B cell (primary cell): ENCODE data around the gene GPN1. TPM values are rescaled to one million over a fixed set of nuclear protein-coding genes. Genes with fewer than 3 reads are reported as not detected.

ENCODE experiments used
- ATAC-seq: fragments of 200-7000 bp; cut with Tn5 transposase; one replicate; pipeline ENCODE4 v1.10.0; 2021; ENCODE audit warnings: low read depth, mild to moderate bottlenecking, moderate number of reproducible peaks, moderate library complexity
- CTCF ChIA-PET: fragments of 350-600 bp; sonication (Branson Sonifier 250); formaldehyde crosslinking; loops from one replicate; lab custom pipeline; 2021; ENCODE audit warnings: antibody characterized with exemption, inconsistent platforms; lab: Charles Lee
- POLR2A ChIA-PET: fragments of 350-600 bp; sonication (Branson Sonifier 250); formaldehyde crosslinking; loops from one replicate; lab custom pipeline; 2021; ENCODE audit warnings: antibody characterized with exemption; lab: Charles Lee
- DNase-seq: peaks from one replicate; pipeline ENCODE4 v3.0.0; 2013
- H2AFZ ChIP-seq: 2 replicates; pipeline ENCODE4 v1.6.1; 2012; ENCODE audit warnings: mild to moderate bottlenecking, low read depth, low read length; ENCODE audit not compliant: insufficient read depth, poor library complexity, severe bottlenecking
- H3K27ac ChIP-seq, 2 donors: 1 replicate in 1 of 2; 2 replicates in 1 of 2; pipeline ENCODE4 v1.5.1; 2012 to 2013; ENCODE audit warnings: low read length in 2 of 2, mild to moderate bottlenecking in 2 of 2, moderate library complexity in 1 of 2
- H3K27me3 ChIP-seq, 4 experiments: fragments of 200-600 bp in 1 of 4; sonication (generic) in 1 of 4; replicated peaks in 1 of 4; 1 replicate in 2 of 4; 2 replicates in 2 of 4; pipeline versions ENCODE4 v1.6.1 to v1.7.0; 2013 to 2016; ENCODE audit warnings: low read length in 3 of 4, mild to moderate bottlenecking in 2 of 4, mixed read lengths in 1 of 4, moderate library complexity in 1 of 4; ENCODE audit not compliant: insufficient read depth in 4 of 4, control insufficient read depth in 3 of 4; ENCODE audit errors: control extremely low read depth in 1 of 4
- H3K36me3 ChIP-seq, 2 experiments: replicated peaks in 1 of 2; 1 replicate in 1 of 2; 2 replicates in 1 of 2; pipeline versions ENCODE4 v1.6.1 to v1.7.1; 2013; ENCODE audit warnings: low read length in 1 of 2; ENCODE audit not compliant: insufficient read depth in 2 of 2, control insufficient read depth in 1 of 2; ENCODE audit errors: control extremely low read depth in 1 of 2, extremely low read depth in 1 of 2
- H3K4me1 ChIP-seq, 2 donors: fragments of 200-600 bp in 1 of 2; sonication (generic) in 1 of 2; 1 replicate in 1 of 2; 2 replicates in 1 of 2; pipeline versions ENCODE4 v1.5.1 to v1.6.1; 2013 to 2017; ENCODE audit warnings: low read length in 2 of 2; ENCODE audit not compliant: control insufficient read depth in 2 of 2, insufficient read depth in 2 of 2
- H3K4me2 ChIP-seq: replicated peaks from 2 replicates; pipeline ENCODE3; 2012; ENCODE audit warnings: mild to moderate bottlenecking, low read depth, low read length; ENCODE audit not compliant: poor library complexity, severe bottlenecking
- H3K4me3 ChIP-seq, 5 experiments: fragments of 200-600 bp in 1 of 5; sonication (generic) in 1 of 5; 1 replicate in 3 of 5; 2 replicates in 2 of 5; pipeline versions ENCODE4 v1.5.1 to v1.7.0; 2011 to 2016; ENCODE audit warnings: low read length in 4 of 5, mild to moderate bottlenecking in 4 of 5, low read depth in 2 of 5, control low read depth in 1 of 5, moderate library complexity in 1 of 5; ENCODE audit not compliant: insufficient read depth in 1 of 5; ENCODE audit errors: control extremely low read depth in 1 of 5, extremely low read depth in 1 of 5
- H3K79me2 ChIP-seq: fragments of 200-600 bp; sonication (generic); one replicate; pipeline ENCODE4 v1.6.0; 2016; ENCODE audit warnings: low read length; ENCODE audit not compliant: control insufficient read depth, insufficient read depth
- H3K9ac ChIP-seq: fragments of 200-600 bp; sonication (generic); 2 replicates; pipeline ENCODE4 v1.6.1; 2017; ENCODE audit warnings: mild to moderate bottlenecking, low read length, moderate library complexity
- H3K9me3 ChIP-seq, 3 donors: one replicate each; pipeline versions ENCODE4 v1.6.1 to v1.7.1; 2013; ENCODE audit warnings: low read length in 2 of 3; ENCODE audit not compliant: control insufficient read depth in 2 of 3, insufficient read depth in 1 of 3; ENCODE audit errors: control extremely low read depth in 1 of 3
- H4K20me1 ChIP-seq: 2 replicates; pipeline ENCODE4 v1.6.0; 2012; ENCODE audit warnings: mild to moderate bottlenecking, low read length; ENCODE audit not compliant: insufficient read depth, control insufficient read depth, poor library complexity, severe bottlenecking
- H3K27ac Mint-ChIP-seq: one replicate; pipeline ENCODE4 v1.8.0; 2021; ENCODE audit warnings: mixed read lengths
- H3K27me3 Mint-ChIP-seq: one replicate; pipeline ENCODE4 v1.8.0; 2021; ENCODE audit warnings: mixed read lengths
- H3K4me1 Mint-ChIP-seq: one replicate; pipeline ENCODE4 v1.8.0; 2021; ENCODE audit warnings: mixed read lengths
- H3K4me3 Mint-ChIP-seq: one replicate; pipeline ENCODE4 v1.8.0; 2021; ENCODE audit warnings: mixed read lengths
- H3K9me3 Mint-ChIP-seq: one replicate; pipeline ENCODE4 v1.8.0; 2022; ENCODE audit warnings: mixed read lengths; ENCODE audit not compliant: insufficient read depth
- CTCF ChIP-seq: fragments of 200-600 bp; IDR thresholded peaks from one replicate; pipeline ENCODE4 v1.8.0; 2022; ENCODE audit warnings: antibody characterized with exemption, mild to moderate bottlenecking
- EZH2 ChIP-seq: IDR thresholded peaks from 2 replicates; pipeline ENCODE4 v1.6.1; 2012; ENCODE audit warnings: borderline replicate concordance, low read depth, mild to moderate bottlenecking, moderate library complexity, low read length; ENCODE audit not compliant: insufficient read depth, poor library complexity, severe bottlenecking
- WGBS: methylation state at CpG from one replicate; pipeline ENCODE4 v1.1.5; 2013; ENCODE audit warnings: missing lambda C conversion rate; ENCODE audit not compliant: insufficient coverage; 5-methylcytosine and 5-hydroxymethylcytosine counted together
- intact Hi-C: fragments of 100-400 bp; cut with micrococcal nuclease; formaldehyde crosslinking; loops from one replicate; pipeline ENCODE4 v1.10.0; 2022
- polyA plus RNA-seq: library from polyadenylated mRNA; depleted of rRNA; stranded (reverse); fragments of >200 nt; gene quantifications from 2 replicates; pipeline ENCODE4 v1.2.3, GENCODE V29; 2012
- total RNA-seq, 2 donors: library from RNA; stranded (reverse); fragments of 120-200 nt in 1 of 2; gene quantifications; 1 replicate in 1 of 2; 2 replicates in 1 of 2; pipeline versions ENCODE4 v1.2.3 to v1.2.4, GENCODE V29; 2013 to 2022

GPN1 gene
- total and polyA plus RNA-seq, 2 donors (not counting 1 experiment from before 2014, with no cell fraction given) = 17.5 to 26.0 TPM

GRCh38 chr2:27689424-27689823 is 60.6 kb downstream of the GPN1 start:
- H3K27ac Mint-ChIP-seq = no peak overlapping the region
- no peak overlapping the region for H3K9ac ChIP-seq
- H3K27me3 Mint-ChIP-seq = no peaks in the 10 kb centered on the region
- no peak overlapping the region for H3K4me3 Mint-ChIP-seq
- H4K20me1 ChIP-seq = no peaks in the 10 kb centered on the region
- no peak overlapping the region for H3K4me2 ChIP-seq
- no peak for TF ChIP-seq EZH2
- TF ChIP-seq CTCF = no peak
- H3K4me1 ChIP-seq = no peaks in the 10 kb centered on the region
- H3K9me3 ChIP-seq = no peaks in the 10 kb centered on the region
- H3K27ac ChIP-seq = no peak overlapping the region
- intact Hi-C loops = loop anchor here (10.0 kb wide), 1 partner anchor 245 kb away; the partner anchor contains the start of gene KRTCAP3
- CTCF ChIA-PET = interaction anchor here (0.9 to 3.1 kb wide), 3 partner anchors 9 to 18 kb away, joined by 3 to 21 read pairs (median 3); no protein-coding TSS in a partner anchor
- H2AFZ ChIP-seq = no peak overlapping the region
- 97% methylated on average over 2 of the region's 2 CpGs for WGBS
- ATAC-seq = no peak
- H3K4me3 ChIP-seq = no peak overlapping the region
- H3K9me3 Mint-ChIP-seq = no peaks in the 10 kb centered on the region
- no peak for DNase-seq
- H3K4me1 Mint-ChIP-seq = no peaks in the 10 kb centered on the region
- H3K27me3 ChIP-seq = no peaks in the 10 kb centered on the region
- no peaks in the 10 kb centered on the region for H3K79me2 ChIP-seq
- POLR2A ChIA-PET = no interaction called here
- peaks cover 2 to 58% of the 10 kb centered on the region in 2 experiments for H3K36me3 ChIP-seq

DNA sequence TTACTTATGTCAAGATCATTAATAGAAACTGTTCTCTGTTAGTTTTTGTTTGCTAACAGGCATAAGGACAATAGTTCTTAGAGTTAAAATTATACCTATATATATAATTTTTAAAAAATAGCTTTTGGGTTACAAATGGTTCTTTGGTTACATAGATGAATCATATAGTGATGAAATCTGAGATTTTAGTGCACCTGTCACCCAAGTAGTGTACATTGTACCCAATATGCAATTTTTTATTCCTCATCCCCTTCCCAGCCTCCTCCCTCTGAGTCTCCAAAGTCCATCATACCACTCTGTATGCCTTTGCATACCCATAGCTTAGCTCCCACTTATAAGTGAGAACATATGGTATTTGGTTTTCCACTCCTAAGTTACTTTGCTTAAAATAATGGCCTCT is 61.2 kb downstream of the GPN1 start:
- CTCF ChIA-PET = interaction anchor here (0.8 to 3.1 kb wide), 3 partner anchors 8 to 14 kb away, joined by 3 to 21 read pairs (median 3); no protein-coding TSS in a partner anchor
- H3K27me3 ChIP-seq = no peaks in the 10 kb centered on the region
- no peaks in the 10 kb centered on the region for H3K4me1 ChIP-seq
- H3K27me3 Mint-ChIP-seq = no peaks in the 10 kb centered on the region
- ATAC-seq (no peak), DNase-seq (no peak)
- POLR2A ChIA-PET = no interaction called here
- no peak overlapping the region for H3K4me3 Mint-ChIP-seq
- no peaks in the 10 kb centered on the region for H4K20me1 ChIP-seq
- H3K79me2 ChIP-seq = no peaks in the 10 kb centered on the region
- no peaks in the 10 kb centered on the region for H3K9me3 ChIP-seq
- intact Hi-C loops = no loop called here
- H3K4me1 Mint-ChIP-seq = no peaks in the 10 kb centered on the region
- H3K4me3 ChIP-seq = no peak overlapping the region
- no peaks in the 10 kb centered on the region for H3K9me3 Mint-ChIP-seq
- H3K4me2 ChIP-seq = no peak overlapping the region
- no peak overlapping the region for H2AFZ ChIP-seq
- peaks cover 2 to 55% of the 10 kb centered on the region in 2 experiments for H3K36me3 ChIP-seq
- no peak overlapping the region for H3K9ac ChIP-seq
- H3K27ac Mint-ChIP-seq = no peak overlapping the region
- no peak overlapping the region for H3K27ac ChIP-seq
- TF ChIP-seq EZH2 = no peak
- TF ChIP-seq CTCF = no peak
